HG03469 (cell line): Measurements from ENCODE around the gene RESP18.
"Not testable (repeated sequence)": the region's sequence is repeated elsewhere in the genome, so short reads cannot be mapped to it uniquely, and the experiment has no call there.

ENCODE experiments used
- ATAC-seq: cut with Tn5 transposase; IDR thresholded peaks from one replicate; pipeline ENCODE4 v1.9.1; 2021; ENCODE audit warnings: mild to moderate bottlenecking, moderate library complexity, moderate number of reproducible peaks; ENCODE audit not compliant: unreplicated experiment

RESP18 gene

GRCh38 chr2:219325657-219326315 lies 6.8 kb downstream of the RESP18 start:
- no peak for ATAC-seq

GRCh38 chr2:219325136-219325535 lies 7.4 kb downstream of the RESP18 start:
- ATAC-seq: no peak

GRCh38 chr2:219323434-219323833 lies 9.1 kb downstream of the RESP18 start:
- no peak for ATAC-seq

GRCh38 chr2:219314804-219315468 lies 17.6 kb downstream of the RESP18 start:
- ATAC-seq: no peak

GRCh38 chr2:219312683-219313263 lies 19.8 kb downstream of the RESP18 start:
- not testable (repeated sequence) for ATAC-seq

GRCh38 chr2:219309278-219309677 lies 23.3 kb downstream of the RESP18 start, which contains the start of gene PTPRN:
Gene PTPRN (minus strand): TSS chr2:219309401. CDS start chr2:219309332, 69 bp downstream.
- no peak for ATAC-seq

- no peak for ATAC-seq
Measured at GRCh38 chr2:219308142-219309101, 24.1 kb downstream of the RESP18 start.

GRCh38 chr2:219306047-219306446 lies 26.5 kb downstream of the RESP18 start:
- no peak for ATAC-seq

GRCh38 chr2:219304223-219304622 lies 28.3 kb downstream of the RESP18 start:
- ATAC-seq: no peak

- no peak for ATAC-seq
Measured at GRCh38 chr2:219302412-219302968, 30.1 kb downstream of the RESP18 start.

- ATAC-seq: no peak
Measured at GRCh38 chr2:219300022-219300421, 32.5 kb downstream of the RESP18 start.

- no peak for ATAC-seq
Measured at GRCh38 chr2:219299372-219299760, 33.2 kb downstream of the RESP18 start.

GRCh38 chr2:219298759-219299371 lies 33.7 kb downstream of the RESP18 start:
- no peak for ATAC-seq

- no peak for ATAC-seq
Measured at GRCh38 chr2:219297766-219298456, 34.6 kb downstream of the RESP18 start.

- no peak for ATAC-seq
Measured at GRCh38 chr2:219296631-219297391, 35.7 kb downstream of the RESP18 start.

GRCh38 chr2:219296142-219296541 lies 36.4 kb downstream of the RESP18 start:
- ATAC-seq: no peak

GRCh38 chr2:219294356-219295351 lies 37.9 kb downstream of the RESP18 start:
- ATAC-seq: peak; percentile 80
